K562 (cell line): ENCODE results near the gene MDP1. TPM values are rescaled to one million over a fixed set of nuclear protein-coding genes. Genes with fewer than 3 reads are reported as not detected.

Experiments
- MTA3 ChIP-seq: fragments of 450-650 bp; formaldehyde crosslinking; IDR thresholded peaks from 2 replicates; pipeline ENCODE4 v1.6.1; 2017; ENCODE audit warnings: mild to moderate bottlenecking, borderline replicate concordance
- NCOA1 ChIP-seq: fragments of 450-650 bp; IDR thresholded peaks from 2 replicates; pipeline ENCODE4 v1.6.1; 2016; ENCODE audit warnings: low read depth
- polyA plus RNA-seq, 8 experiments: library from polyadenylated mRNA; depleted of rRNA in 4 of 8; stranded (reverse) in 5 of 8; unstranded in 3 of 8; fragments of >200 nt; fragmentation: Nextera tagmentation in 2 of 8; fragmentation: Illumina TruSeq in 1 of 8; extraction: Ambion mirVana in 2 of 8; extraction: Trizol in 1 of 8; gene quantifications; 2 replicates each; pipeline versions ENCODE4 v1.2.1 to v1.2.3, GENCODE V29; 2011 to 2014; ENCODE audit warnings: inconsistent platforms in 1 of 8, missing spikeins in 1 of 8
- total RNA-seq, 7 experiments: library from RNA; depleted of rRNA in 6 of 7; stranded (reverse); fragments of >200 nt in 6 of 7; fragmentation: Illumina TruSeq in 2 of 7; extraction: Trizol in 2 of 7; gene quantifications; 2 replicates each; pipeline versions ENCODE4 v1.2.1 to v1.2.3, GENCODE V29; 2011 to 2021; ENCODE audit warnings: low replicate concordance in 1 of 7
- TF ChIP-seq, protein P1 (sequence below): fragments of 200-600 bp; sonication (generic); IDR thresholded peaks from one replicate; pipeline ENCODE4 v1.6.1; 2012; ENCODE audit warnings: mild to moderate bottlenecking, low read depth, low read length, inconsistent platforms
- TF ChIP-seq, protein P2 (sequence below): sonication (generic); formaldehyde crosslinking; IDR thresholded peaks from 2 replicates; pipeline ENCODE4 v1.8.0; 2022; ENCODE audit warnings: mild to moderate bottlenecking, missing genetic modification reagents, borderline replicate concordance

Gene MDP1
- total and polyA plus RNA-seq, 9 of the 15 experiments (the other 6 are each of a cell fraction or from before 2014, with no cell fraction given), result 2.7 to 29.6 (median 11.0) TPM

GRCh38 chr14:24238123-24238522 is 22.3 kb upstream of the MDP1 start (continued):
- TF ChIP-seq, protein P1, sequence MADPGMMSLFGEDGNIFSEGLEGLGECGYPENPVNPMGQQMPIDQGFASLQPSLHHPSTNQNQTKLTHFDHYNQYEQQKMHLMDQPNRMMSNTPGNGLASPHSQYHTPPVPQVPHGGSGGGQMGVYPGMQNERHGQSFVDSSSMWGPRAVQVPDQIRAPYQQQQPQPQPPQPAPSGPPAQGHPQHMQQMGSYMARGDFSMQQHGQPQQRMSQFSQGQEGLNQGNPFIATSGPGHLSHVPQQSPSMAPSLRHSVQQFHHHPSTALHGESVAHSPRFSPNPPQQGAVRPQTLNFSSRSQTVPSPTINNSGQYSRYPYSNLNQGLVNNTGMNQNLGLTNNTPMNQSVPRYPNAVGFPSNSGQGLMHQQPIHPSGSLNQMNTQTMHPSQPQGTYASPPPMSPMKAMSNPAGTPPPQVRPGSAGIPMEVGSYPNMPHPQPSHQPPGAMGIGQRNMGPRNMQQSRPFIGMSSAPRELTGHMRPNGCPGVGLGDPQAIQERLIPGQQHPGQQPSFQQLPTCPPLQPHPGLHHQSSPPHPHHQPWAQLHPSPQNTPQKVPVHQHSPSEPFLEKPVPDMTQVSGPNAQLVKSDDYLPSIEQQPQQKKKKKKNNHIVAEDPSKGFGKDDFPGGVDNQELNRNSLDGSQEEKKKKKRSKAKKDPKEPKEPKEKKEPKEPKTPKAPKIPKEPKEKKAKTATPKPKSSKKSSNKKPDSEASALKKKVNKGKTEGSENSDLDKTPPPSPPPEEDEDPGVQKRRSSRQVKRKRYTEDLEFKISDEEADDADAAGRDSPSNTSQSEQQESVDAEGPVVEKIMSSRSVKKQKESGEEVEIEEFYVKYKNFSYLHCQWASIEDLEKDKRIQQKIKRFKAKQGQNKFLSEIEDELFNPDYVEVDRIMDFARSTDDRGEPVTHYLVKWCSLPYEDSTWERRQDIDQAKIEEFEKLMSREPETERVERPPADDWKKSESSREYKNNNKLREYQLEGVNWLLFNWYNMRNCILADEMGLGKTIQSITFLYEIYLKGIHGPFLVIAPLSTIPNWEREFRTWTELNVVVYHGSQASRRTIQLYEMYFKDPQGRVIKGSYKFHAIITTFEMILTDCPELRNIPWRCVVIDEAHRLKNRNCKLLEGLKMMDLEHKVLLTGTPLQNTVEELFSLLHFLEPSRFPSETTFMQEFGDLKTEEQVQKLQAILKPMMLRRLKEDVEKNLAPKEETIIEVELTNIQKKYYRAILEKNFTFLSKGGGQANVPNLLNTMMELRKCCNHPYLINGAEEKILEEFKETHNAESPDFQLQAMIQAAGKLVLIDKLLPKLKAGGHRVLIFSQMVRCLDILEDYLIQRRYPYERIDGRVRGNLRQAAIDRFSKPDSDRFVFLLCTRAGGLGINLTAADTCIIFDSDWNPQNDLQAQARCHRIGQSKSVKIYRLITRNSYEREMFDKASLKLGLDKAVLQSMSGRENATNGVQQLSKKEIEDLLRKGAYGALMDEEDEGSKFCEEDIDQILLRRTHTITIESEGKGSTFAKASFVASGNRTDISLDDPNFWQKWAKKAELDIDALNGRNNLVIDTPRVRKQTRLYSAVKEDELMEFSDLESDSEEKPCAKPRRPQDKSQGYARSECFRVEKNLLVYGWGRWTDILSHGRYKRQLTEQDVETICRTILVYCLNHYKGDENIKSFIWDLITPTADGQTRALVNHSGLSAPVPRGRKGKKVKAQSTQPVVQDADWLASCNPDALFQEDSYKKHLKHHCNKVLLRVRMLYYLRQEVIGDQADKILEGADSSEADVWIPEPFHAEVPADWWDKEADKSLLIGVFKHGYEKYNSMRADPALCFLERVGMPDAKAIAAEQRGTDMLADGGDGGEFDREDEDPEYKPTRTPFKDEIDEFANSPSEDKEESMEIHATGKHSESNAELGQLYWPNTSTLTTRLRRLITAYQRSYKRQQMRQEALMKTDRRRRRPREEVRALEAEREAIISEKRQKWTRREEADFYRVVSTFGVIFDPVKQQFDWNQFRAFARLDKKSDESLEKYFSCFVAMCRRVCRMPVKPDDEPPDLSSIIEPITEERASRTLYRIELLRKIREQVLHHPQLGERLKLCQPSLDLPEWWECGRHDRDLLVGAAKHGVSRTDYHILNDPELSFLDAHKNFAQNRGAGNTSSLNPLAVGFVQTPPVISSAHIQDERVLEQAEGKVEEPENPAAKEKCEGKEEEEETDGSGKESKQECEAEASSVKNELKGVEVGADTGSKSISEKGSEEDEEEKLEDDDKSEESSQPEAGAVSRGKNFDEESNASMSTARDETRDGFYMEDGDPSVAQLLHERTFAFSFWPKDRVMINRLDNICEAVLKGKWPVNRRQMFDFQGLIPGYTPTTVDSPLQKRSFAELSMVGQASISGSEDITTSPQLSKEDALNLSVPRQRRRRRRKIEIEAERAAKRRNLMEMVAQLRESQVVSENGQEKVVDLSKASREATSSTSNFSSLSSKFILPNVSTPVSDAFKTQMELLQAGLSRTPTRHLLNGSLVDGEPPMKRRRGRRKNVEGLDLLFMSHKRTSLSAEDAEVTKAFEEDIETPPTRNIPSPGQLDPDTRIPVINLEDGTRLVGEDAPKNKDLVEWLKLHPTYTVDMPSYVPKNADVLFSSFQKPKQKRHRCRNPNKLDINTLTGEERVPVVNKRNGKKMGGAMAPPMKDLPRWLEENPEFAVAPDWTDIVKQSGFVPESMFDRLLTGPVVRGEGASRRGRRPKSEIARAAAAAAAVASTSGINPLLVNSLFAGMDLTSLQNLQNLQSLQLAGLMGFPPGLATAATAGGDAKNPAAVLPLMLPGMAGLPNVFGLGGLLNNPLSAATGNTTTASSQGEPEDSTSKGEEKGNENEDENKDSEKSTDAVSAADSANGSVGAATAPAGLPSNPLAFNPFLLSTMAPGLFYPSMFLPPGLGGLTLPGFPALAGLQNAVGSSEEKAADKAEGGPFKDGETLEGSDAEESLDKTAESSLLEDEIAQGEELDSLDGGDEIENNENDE, result no peak
- TF ChIP-seq MTA3, result no peak
- no peak for TF ChIP-seq NCOA1
- TF ChIP-seq, protein P2, sequence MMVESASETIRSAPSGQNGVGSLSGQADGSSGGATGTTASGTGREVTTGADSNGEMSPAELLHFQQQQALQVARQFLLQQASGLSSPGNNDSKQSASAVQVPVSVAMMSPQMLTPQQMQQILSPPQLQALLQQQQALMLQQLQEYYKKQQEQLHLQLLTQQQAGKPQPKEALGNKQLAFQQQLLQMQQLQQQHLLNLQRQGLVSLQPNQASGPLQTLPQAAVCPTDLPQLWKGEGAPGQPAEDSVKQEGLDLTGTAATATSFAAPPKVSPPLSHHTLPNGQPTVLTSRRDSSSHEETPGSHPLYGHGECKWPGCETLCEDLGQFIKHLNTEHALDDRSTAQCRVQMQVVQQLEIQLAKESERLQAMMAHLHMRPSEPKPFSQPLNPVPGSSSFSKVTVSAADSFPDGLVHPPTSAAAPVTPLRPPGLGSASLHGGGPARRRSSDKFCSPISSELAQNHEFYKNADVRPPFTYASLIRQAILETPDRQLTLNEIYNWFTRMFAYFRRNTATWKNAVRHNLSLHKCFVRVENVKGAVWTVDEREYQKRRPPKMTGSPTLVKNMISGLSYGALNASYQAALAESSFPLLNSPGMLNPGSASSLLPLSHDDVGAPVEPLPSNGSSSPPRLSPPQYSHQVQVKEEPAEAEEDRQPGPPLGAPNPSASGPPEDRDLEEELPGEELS (CRISPR knock-in tag), result no peak
